Measurements from ENCODE around the gene EXOSC2.

EXOSC2 gene

DNA sequence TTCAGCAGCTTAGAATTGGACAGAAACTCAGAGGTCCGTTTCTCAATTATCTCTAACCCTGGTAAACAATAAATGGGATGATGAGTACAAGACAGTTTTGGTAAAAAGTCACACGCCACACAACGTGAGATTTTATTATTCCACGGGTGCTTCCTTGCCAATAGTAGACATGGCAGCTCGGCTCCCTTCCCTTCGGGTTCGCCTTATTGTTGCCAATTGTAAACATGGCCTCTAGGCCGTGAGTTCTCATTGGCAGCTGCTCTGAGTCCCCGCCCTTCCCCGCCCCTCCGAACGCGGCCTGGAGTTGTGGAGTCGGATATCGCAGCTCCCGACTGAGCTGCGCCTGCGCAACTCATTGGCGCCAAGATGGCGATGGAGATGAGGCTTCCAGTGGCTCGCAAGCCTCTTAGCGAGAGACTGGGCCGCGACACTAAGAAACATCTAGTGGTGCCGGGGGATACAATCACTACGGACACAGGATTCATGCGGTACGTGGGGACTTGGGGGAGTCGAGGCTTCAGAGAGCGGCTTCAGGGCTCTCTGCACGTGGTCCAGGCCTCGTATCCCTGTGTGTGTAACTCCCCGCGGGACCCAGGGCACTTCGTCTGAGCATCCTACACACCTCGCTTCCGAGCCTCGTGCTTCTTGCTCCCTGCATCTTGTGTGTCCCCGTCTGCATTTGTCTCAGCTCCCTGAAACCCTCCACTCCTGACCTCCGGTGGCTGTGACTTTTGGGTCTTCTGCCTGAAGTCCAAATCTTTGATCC, at the start of gene EXOSC2:
TSS of gene EXOSC2 (plus strand) at position 355 of the 766 bp plus-strand sequence. CDS start at position 367, 12 bp downstream.
- DNase-seq: peak; percentile 95

- DNase-seq: no peak
Observed at GRCh38 chr9:130651221-130651620, 42.4 kb upstream of the EXOSC2 start.

- no peak for DNase-seq
Observed at GRCh38 chr9:130651752-130652151, 41.8 kb upstream of the EXOSC2 start.

DNA sequence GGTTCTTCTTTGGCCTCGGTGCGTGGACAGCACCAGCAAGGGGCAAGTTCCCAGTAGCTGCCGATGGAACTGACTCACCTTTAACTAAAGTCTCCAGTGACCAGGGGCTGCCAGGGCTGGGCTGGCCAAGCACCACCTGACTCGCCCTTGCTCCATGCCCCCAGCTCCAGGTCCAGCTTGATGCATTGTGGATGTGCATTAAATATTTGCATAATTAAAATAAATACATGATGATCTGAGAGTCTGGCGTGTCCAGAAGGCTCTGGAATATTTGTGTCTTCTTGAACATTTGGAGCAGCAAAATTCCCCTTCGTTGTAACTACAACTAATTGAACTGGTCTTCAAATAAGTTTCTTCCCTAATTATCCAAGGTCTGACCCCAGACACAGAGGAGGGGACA, 38.7 kb upstream of the EXOSC2 start:
- DNase-seq: no peak

- no peak for DNase-seq
Observed at GRCh38 chr9:130658893-130659698, 34.5 kb upstream of the EXOSC2 start.

DNA sequence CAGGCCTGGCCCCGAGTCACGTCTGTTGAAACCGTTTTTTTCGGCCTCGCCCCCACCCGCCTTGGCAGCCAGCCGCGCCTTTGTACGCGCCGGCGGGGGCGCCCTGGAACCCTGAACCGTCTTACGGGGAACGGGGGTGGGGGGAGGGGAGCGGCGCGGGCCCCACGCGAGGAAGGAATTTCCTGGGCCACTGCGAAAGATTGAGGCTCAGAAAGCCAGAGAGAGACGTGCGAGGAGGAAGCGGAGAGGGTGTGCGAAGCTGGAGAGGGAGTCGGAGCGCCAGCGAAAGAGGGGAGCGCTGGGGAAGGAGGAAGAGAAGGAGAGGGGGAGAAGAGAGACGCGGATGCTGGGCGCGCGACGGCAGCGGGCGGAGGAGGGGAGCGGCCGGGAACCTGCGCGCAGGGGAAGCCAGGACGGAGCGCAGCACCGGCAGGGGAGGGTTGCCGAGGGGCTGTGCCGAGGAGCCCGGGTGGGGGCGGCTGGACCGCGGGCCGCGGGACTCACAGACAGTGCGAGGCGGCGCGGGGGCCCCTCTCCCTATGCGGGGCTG, 33.8 kb upstream of the EXOSC2 start:
- no peak for DNase-seq

- DNase-seq: no peak
Observed at GRCh38 chr9:130660326-130660682, 33.3 kb upstream of the EXOSC2 start.

- DNase-seq: no peak
Observed at GRCh38 chr9:130660683-130661450, 32.7 kb upstream of the EXOSC2 start.

- DNase-seq: peak; percentile 8
Observed at GRCh38 chr9:130661451-130662098, 32.0 kb upstream of the EXOSC2 start.

- no peak for DNase-seq
Observed at GRCh38 chr9:130662099-130662969, 31.2 kb upstream of the EXOSC2 start.

DNA sequence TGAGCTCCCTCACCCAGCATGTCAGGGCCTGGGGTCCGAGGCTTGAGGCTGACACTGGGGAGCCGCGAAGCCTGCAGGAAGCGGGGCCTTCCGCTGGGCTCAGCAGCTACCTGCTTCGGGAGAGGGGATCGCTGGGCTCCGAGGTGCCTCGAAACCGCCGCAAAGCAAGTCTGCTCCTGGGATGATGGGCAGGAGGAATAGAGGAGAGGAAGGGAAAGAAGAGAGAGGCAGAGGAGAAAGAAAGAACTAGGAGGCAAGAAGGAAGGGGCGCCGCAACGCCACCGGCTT, 30.7 kb upstream of the EXOSC2 start:
- no peak for DNase-seq

DNA sequence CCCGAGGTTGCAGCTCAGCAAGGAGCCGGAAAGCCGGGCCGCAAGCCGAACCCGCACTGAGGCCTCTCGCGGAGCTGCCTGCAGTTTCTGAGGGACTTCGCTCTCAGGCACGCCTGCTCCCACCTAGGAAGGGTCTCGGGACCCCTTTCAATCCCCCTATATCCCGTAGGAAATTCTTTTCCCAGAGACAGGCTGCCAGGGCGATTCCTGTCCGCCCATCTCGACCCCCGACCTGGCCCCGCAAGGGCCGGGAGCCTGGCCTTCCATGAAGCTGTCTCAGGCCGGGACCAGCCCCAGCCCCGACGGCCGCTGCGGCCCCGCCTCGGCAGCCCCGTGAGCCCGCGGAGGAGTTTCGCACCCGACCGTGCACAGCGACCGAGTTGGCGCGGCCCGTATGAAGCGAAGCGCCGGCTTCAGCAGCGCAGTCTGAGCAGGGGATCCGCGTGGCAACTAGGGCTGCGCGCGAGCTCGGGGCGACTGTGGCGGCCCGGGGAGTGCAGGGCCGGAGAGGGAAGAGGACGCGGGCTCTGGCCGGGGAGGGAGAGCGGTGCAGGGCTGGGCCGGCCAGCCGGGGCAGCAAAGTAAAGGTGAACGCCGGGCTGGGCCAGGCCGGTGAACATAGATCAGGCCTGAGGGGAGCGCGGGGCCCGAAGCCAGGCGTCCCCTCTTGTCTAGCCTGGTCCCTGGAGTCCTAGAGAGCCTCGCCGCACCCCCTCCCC, 30.2 kb upstream of the EXOSC2 start:
- DNase-seq: no peak

GRCh38 chr9:130663977-130664250, 29.7 kb upstream of the EXOSC2 start:
- DNase-seq: no peak

DNA sequence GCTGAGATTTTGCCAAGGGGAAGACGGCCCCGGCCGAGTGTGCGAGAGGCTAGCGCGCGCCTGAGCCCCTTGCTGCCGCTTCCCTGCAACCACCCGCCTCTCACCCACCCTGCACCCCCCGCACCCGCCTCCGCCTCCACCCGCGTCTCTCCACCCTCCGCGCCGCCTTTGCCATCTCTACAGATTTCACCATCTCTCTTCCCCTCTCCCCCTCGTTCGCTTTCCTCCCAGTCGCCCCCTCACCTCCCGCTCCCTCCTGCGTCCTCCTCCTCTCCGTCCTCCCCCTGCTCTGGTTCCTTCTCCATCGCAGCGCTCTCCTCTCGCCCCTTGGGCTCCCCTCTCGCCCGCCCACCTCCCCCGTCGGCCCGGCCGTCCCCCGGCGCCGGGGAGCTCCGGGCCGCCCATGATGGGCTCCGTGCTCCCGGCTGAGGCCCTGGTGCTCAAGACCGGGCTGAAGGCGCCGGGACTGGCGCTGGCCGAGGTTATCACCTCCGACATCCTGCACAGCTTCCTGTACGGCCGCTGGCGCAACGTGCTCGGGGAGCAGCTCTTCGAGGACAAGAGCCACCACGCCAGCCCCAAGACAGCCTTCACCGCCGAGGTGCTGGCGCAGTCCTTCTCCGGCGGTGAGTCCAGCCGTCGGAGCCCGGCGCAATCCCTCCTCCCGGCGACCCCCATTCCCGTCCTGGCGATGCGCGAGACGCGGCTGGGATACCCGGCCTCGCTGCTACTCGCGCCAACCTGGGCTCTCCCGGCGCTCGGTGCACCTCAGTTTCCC, 29.1 kb upstream of the EXOSC2 start, which contains the start of gene PRDM12:
TSS of gene PRDM12 (plus strand) at position 344 of the 778 bp plus-strand sequence. CDS start at position 404, 60 bp downstream.
- no peak for DNase-seq

DNA sequence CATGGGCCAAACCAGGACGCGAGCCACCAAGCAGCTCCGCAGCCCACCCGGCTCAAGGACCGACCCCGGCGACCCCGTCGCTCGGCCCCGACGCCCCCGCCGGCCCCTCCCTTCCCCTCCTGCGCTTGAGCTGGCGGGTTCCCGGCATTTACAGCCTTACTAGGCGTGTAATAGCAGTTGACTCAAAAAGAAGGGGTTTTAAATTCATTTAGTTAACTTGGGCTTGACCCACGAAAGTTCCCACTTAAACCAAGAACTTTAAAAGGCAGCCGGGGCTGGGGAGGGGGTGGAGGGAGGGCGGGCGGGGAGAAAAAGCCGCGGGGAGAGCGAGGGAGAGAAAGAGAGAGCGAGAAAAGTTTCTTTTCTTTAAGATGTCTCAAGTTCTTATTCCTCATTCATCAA, 28.6 kb upstream of the EXOSC2 start:
- no peak for DNase-seq

DNA sequence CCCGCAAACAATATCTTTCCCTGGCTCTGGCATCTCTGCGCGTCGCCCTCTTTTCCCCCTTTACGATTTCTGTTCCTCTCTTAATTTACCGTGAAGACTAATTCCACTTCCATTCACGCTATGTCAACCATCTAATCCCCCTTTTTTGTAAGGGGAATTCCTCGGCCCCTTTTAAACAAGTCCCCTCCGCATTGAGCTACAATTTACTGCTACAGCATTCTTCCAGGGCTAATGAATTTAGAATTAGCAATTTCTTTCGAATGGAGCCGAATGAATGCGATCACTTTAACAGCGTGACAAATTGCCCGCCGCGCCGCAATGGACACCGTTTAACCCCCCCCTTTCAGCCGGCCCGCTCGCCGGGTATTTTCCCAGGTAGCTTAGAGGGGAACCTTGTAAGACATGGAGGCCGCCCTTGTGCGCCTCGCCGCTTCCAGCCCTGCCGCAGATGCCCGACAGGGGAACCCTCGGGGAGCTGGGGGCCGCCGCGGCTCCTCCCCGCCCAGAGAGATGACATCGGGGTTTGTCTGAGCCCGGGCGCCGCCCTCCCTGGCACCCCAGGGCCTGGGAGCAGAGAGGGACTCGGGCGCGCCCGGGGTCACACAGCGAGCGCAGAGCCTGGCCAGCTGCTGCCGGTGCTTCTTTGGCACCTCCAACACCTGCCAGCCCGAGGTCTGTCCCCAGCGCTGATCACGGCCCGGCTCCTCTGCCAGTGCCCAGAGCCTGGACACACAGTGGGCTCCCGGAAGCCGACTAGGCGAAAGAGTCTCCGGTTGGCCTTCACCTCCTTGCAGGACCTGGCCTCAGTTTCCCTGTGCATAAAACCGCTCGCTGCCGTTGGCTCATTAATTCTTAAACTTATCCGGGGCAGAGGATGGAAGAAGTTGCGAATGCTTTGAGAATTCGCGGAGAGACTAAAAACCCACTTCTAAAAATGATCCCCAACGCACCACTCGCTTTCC, 27.9 kb upstream of the EXOSC2 start:
- no peak for DNase-seq

DNA sequence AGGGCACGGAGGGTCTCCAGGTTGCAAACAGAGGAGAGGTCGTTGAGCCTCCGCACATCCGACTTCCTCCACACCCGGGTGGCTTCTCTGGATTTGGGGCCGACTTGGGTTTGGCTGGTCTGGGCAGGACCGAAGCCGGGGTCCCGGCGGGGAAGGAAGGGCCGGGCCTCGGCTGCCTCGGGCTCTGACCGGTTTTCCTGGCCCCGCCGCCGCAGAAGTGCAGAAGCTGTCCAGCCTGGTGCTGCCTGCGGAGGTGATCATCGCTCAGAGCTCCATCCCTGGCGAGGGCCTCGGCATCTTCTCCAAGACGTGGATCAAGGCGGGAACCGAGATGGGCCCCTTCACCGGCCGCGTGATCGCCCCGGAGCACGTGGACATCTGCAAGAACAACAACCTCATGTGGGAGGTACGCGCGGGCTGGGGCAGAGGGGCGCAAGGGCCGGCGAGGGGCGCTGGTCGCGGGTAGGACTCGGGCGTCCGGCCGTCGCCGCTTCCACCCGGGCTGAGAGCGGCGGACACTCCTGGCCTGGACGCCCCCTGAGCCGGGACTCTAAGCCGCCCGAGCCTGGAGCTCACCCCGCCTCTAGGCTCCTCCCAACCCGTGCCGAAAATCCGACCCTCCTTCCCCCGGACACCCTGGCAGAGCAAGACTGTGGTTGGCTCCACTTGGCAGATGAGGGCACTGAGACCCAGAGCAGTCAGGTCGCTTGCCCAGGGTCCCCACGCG, 27.0 kb upstream of the EXOSC2 start:
- no peak for DNase-seq

GRCh38 chr9:130667120-130667435, 26.5 kb upstream of the EXOSC2 start:
- DNase-seq: no peak

DNA sequence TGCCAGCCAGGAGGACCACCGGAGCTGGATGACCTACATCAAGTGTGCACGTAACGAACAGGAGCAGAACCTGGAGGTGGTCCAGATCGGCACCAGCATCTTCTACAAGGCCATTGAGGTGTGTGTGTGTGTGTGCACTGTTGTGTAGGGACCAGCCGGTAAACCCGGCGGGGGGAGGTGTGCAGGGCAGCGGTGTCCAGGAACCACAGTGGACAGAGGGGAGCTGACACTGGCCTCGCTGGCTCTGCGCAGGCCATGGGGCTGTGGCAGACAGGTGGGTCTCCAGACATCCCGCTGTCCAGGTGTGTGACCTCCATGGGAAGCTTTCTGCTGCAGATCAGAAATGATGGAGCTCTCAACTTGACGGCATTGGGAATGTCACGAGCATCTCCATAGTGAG, 25.4 kb upstream of the EXOSC2 start:
- DNase-seq: no peak
